SW 1271 (cell line): ENCODE data around the gene LDLRAD3.
"Not testable (repeated sequence)": the region's sequence is repeated elsewhere in the genome, so short reads cannot be mapped to it uniquely, and the experiment has no call there.

Experiments used
- DNase-seq, 2 experiments: peaks; one replicate each; lab custom pipeline; 2025; lab: John Stamatoyannopoulos, UW

The LDLRAD3 gene

DNA sequence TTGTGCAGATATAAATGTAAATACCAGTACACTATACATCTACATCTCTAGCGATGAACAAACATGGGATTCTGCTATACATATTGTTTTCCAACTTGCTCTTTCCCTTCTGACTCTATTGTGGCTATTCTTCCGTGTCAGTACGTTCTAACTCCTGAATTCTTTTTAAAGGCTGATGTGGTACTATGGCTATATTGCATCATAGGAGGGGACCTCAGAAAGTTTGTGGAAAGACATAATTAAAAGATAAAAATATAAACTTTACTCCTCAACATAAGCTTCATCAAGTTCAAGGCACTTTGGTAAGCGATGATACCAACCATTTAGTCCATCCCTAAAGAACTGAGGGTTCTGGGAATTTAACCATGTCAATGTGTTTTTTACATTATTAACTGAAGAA lies 72.8 kb downstream of the LDLRAD3 start:
- DNase-seq, result no peak

DNA sequence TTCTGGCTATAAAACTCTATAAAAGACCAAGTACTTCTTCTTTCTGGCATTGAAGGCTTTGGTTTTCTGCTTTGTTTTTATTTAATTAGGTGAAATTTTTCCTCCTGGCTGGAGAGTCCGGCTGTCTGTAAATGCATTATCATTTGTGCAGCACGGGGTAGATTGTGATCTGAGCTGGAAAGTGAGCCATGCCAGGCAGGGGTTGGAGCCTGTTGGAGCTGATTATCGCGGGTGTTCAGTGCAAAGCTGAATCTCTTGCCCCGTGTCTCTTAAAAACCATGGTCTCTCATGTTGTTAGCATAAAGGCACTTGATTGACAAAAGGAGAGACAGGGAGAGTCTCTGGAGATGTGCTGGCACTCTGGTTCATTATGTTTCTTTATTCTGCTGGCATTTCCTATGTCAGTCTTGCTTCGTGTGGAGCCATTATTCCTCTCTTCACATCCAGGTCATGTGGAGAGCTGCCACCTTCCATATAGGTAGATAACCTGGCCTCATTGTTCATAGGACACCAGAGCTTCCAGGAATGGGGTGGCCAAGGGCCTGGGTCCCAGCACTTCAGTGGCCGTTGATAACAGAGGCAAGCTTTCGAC lies 75.2 kb downstream of the LDLRAD3 start:
- no peak for DNase-seq

DNA sequence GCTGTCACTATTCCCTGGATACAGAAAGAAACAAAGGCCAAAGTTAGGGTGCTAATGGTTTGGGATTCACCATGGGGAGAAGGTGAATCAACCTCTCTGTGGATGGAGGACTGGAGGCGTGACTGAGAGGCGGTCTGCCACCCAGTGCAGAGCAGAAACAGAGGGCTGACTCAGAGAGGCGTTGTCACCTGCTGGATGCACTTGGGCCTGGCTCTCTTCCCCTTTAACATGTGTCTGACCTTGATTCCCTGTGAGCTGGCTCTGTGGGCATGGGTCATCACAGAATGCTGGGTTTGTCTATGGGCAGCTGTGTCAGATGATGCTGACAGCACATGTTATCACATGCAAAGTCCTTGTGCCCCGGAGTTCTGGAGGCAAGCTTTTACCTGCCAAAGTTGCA lies 75.9 kb downstream of the LDLRAD3 start:
- no peak for DNase-seq

DNA sequence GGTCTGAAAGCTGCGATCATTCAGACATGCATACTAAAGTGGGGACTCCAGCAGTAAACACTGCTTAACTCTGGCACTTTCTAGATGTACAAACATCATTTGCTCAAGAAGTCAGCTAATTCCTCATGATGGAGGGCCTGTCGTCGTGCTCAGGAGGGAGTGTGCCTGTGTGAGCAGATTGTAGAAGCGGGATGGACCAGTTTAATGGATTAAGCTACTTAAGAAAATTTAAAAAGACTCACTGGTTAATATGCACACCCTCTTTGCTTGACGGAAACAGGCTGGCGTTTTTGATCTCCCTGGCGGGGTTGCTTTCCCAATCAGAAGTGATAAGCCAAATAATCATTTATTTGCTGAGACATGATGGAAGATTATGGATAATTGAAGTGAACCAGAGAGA lies 79.0 kb downstream of the LDLRAD3 start:
- DNase-seq, result no peak

DNA sequence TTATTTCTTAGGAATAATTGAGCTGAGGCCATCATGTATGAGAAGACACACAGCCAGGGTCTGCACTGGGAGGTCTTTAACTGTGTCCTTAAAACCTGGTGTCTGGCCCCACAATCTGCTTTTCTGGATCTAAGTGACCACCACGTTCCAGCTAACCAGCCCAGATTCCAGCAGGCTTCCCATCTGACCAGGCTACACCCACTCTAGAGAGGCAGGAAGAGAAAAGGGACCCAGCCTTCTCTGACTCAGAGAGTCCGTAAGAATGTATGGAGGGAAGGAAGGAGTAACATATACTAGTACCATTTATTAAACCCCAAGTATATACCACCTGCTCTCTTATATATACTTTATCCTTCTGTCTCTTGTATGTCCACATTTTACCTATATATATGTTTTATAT lies 80.1 kb downstream of the LDLRAD3 start:
- DNase-seq, result no peak

DNA sequence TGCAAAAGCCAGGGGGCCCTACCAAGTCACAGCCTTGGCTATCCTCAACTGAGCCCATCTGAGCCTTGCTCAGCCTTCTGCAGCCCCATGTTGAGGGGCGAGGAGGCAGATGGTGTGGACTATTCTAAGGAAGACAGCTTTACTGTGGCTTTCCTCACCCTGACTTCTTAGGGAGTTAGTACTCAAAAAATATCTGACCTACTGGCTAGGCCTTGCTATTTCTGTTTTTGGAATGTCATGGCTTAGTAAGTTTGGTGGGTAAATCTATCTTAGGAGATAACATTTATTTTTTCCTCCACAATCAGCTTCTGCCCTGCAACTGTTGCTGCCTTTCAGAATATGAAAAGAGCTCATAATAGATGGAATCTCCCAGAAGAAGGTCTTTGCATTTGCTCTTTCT lies 80.9 kb downstream of the LDLRAD3 start:
- DNase-seq, result no peak

DNA sequence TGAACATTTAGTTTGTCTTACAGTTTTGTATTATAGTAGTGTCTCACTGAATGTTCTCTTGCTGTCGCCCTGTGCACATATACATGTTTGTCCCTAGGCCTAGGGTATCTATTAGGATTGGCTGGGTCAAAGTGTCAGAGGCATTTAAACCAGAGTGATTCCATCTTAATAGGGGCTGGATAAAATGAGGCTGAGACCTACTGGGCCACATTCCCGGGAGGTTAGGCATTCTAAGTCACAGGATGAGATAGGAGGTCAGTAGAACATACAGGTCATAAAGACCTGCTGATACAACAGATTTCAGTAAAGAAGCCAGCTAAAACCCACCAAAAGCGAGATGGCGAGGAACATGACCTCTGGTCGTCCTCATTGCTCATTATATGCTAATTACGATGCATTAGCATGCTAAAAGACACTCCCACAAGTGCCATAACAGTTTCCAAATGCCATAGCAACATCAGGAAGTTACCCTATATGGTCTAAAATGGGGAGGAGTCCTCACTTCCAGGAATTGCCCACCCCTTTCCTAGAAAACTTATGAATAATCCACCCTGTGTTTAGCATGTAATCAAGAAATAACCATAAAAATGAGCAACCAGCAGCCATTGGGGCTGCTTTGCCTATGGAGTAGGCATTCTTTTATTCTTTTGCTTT lies 82.6 kb downstream of the LDLRAD3 start:
- DNase-seq, result no peak

DNA sequence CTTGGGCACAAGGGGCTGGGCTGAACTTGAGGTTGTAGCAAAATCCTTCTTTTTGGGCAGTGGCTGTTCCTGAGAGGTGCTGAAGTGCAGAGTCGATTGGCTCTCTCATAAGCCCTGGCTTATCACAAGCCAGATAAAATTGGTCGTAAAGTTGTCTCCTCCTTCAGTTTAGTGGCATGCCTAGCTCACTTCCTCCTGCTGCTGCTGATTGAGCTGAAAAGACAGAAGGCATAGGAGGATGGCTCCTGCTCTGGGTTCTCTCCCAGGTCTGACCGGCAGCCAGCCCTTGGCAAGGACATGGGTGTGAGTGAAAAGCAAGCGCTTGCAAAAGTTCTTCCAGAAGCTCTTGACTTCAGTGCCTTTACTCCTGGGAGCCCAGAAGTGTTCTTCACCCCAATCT lies 83.9 kb downstream of the LDLRAD3 start:
- DNase-seq, result no peak

DNA sequence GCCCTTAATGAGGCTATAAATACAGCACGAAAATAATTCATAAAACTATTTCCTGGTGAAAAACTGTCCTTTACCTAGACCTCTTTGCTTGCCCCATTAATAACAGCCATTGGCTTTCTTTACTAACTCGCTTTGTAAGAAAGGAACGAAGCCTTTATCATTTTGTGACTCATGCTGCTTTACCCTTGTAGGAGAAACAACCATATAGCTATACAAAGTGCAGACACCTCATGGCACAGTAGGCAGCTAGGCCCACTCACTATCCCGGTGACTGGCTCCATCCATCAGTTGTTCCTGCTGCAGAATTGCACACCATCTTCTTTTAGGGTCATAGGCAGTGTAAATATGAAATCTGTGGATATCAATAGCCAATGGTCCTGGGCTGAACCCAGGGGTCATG lies 85.8 kb downstream of the LDLRAD3 start:
- DNase-seq, result no peak

DNA sequence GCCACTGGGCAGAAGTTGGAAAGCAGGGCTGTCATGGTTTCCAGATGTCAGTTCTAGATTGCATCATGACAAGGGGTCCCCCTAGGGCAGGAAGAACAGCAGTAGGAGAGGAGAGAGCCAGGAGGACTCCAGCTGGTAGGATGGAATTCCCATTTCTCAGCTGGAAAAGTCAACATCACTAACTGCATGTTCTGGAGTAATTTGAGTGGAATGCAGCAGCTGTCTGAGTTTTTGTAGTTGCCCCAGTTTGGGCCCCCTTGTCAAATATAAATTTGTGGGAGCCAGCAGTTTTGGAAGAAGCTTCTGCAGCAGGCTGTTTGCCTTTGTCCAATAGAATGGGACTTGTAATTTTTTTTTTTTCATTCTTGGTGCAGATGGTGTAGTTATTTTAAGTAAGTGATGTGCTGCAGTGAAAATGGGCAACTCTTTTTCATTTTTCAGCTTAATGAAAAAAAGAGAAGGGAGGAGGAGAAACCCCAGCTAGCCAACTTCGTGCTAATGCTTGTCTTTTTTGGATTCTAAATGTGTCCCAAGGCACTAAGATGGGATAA lies 86.9 kb downstream of the LDLRAD3 start:
- no peak for DNase-seq

DNA sequence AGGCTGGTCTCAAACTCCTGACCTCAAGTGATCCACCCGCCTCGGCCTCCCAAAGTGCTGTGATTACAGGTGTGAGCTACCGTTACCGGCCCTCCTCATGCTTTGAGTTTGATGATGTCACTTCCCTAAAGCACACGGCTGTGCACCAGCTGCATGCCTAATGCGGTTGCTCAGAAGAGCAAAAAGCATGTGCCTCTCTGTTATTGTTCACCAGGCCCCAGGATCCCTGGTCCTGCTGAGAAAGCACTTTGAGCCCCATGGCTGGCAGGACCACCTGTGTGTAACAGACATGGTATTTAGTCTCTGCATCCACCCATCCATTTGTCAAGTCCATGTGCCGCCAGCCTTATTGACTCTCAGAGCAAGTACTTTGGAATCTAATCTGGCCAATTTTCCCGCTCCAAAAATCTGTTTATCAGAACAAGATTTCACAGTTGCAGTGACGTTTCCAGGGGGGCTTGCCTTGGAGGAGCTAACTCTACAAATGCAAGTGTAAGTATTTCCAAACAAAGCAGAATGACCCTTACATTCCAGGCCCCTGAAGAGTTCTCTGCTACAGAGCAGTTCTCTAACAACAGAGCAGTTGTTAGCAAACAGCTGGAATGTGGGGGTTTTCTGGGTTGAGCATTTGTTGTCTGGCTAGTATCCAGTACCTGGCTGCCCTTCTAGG lies 89.4 kb downstream of the LDLRAD3 start:
- DNase-seq, result no peak

DNA sequence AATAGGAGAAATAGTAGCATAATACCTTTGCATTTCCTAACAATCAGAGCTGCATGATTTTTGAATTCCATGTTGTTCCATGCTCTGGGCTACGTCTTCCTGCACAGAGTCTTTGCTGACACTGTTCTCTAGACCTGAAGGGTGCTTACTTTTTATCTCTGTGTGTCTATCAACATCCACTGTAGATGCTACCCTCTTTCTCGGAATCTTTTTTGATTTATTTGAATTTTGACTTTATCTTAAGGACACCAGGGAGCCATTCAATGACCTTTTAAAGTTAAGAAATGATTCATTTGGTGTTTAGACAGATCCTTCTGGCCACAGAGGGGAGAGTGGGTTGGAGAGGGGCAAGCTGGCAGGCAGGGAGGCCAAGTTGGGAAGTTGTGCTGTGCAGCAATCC lies 90.1 kb downstream of the LDLRAD3 start:
- no peak for DNase-seq

DNA sequence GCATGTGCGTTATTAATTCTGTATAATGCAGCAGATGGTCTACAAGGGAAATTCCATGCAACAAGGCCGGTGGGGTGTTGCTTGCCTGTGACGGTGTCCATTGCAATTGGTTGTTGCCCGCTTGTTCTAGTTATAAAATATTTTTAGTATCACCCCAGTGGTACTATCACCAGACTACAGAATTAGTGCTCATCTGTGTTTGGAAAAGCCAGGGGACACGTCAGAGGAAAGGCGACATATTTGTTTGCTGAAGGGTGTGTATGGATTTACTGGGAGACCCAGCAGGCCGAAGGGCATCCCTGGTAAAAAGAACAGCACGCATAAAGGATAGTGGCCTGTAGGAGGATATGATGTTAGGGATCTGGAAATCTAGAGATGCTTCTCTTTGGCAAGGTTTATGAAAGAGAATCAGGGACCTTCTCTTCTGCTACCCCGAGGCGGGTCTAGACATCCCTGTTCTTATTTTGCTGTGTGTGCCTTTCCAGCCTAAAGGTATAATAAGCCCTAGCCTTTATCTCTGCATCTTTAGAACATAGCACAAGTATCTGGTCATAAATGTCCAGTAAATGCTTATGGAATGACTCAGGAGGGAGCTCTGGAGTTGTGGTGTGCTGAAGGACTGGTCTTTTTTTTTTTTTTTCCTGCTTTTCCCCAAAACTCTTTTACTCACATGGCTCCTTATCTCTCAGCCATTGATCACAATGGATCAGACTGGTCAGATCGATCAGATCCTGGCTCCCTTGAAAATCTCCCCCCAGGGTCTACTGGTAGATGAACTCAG lies 90.9 kb downstream of the LDLRAD3 start:
- peak; percentile 23 to 60 for DNase-seq

DNA sequence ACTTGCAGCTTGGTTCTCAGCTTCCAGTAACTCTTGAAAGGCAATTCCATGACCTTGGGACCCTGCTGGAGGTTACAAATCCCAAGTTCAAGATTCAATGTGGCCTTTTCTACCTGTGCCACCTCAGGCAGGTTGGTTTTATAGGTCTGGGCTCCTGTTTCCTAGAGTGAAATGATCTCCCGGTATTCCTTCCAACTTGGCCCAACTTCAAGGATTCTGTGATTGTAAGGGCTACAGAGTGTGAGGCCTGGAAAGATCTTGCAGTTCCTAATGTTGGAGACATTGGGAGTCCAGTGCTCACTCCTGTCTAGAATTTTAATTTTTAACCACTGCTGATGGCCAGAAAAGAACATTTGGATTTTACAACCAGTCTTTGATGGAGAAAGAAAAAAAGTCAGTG lies 91.6 kb downstream of the LDLRAD3 start:
- DNase-seq, result no peak

DNA sequence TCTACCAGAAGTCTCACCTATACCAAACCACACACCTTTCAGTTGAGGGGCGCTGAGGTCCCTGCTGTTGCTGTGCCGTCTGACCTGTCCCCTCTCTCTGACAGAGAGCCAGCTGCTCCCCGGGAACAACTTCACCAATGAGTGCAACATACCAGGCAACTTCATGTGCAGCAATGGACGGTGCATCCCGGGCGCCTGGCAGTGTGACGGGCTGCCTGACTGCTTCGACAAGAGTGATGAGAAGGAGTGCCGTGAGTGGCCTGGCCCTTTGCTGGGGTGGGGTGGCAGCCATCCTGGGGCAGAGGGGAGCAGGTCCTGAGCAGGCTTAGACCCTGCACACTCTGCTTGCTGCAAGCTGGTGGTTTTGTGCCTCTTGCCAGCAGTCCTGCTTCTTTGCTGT lies 92.1 kb downstream of the LDLRAD3 start:
- no peak for DNase-seq

DNA sequence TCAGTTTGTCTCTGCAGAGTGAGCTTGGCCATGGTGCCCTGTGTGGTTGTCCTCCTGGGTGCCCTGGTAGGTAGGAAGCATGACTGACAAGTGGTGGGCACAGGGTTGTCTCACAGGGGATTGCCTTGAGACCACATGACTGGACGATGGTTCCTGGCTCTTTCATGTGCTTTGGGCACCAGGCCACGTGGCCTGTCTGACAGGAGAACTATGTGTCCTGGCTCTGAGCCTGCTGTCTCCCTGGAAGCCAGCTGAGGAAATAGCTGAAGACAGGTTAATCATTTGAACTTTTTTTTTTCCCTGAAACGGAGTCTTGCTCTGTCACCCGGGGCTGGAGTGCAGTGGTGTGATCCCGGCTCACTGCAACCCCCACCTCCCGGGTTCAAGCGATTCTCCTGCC lies 93.2 kb downstream of the LDLRAD3 start:
- no peak for DNase-seq

DNA sequence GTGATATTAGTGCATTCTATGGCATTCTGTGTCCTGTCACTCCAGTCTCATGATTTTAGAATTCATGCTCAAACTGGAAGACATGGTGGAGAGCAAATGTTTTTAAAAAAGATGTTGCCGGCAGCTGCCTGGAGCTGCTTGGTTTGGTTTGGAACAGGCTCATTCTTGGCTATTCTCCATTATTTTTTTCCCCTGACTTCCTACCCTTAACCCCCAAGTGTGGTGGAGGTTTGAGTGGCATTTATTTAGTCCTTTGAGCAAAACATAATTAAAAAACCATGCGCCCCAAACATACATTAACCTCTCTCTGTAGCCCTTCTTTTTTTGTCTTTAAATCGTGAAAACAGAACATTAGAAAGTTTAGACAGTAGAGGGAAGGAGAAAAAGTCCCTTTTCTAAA lies 94.7 kb downstream of the LDLRAD3 start:
- no peak for DNase-seq

DNA sequence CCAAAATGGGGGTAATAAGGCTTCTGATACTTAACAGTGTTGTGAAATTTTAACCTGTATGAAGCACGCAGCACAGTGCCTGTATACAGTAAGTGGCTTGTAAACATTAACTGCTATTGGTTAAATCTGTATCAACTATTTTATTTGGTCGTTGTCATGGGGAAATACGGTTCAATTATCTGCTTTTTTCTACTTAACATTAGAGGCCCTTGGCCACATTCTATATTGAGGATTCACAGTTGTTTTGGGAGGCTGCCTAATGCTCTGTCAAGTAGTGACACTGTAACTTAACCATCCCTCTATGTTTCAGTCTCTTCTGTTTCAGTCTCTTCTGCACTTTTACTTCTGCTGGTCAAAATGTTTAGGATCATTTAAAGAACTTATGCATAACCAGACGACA lies 95.6 kb downstream of the LDLRAD3 start:
- DNase-seq, result no peak

DNA sequence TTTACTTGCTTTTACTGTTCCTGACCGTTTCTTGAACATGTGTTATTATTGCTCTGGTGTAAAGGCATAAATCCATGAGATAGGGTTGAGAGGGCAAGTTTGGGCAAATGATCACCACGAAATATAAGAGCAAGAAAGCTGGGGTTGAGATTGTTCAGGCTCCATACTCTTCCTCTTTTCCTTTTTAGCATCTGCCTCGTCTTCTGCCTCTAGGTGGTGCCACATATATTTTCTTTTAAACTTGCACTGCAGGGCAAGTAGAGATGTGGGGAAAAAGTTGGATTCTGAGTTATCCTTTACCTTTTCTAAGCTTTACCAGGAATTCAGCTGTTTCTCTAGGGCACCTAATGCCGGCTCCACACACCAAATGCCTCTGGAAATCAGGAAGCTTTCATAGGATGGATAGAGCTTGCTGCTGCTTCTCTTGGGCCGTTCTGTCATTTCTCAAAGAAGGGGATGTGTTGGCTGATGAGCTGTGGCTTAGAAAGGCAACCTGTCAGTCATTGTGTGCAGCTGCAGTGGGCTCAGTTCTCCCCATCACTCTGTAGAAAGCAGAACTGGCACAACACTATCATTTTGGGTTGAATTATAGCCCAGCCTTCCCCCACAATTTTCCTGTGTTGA lies 98.2 kb downstream of the LDLRAD3 start:
- DNase-seq, result no peak

DNA sequence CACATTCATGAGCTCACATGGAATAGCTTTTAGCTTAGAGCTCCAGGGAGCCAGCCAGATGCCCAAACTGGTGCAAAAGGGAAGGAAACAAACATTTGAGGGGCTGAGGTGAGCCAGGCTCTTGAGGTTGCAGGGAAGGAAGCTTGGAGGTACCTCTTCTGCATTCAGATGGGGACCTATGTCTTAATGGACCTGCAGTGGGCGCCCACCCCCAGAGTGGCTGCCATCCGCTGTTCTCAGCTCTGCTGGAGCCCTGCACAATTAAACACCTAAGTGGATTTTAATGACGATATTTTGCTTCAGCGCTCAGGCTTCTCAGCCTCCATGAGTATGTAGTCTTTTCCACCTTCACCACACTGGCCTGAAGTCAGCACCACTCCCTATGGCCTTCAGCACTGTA lies 100.8 kb downstream of the LDLRAD3 start:
- no peak for DNase-seq

DNA sequence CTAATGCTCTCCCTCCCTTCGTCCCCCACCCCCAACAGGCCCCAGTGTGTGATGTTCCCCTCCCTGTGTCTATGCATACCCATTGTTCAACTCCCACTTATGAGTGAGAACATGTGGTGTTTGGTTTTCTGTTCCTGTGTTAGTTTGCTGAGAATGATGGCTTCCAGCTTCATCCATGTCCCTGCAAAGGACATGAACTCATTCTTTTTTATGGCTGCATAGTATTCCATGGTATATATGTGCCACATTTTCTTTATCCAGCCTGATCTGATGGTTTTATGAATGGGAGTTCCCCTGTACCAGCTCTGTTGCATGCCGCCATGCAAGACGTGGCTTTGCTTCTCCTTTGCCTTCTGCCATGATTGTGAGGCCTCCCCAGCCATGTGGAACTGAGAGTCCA lies 102.1 kb downstream of the LDLRAD3 start:
- DNase-seq, result not testable (repeated sequence)

DNA sequence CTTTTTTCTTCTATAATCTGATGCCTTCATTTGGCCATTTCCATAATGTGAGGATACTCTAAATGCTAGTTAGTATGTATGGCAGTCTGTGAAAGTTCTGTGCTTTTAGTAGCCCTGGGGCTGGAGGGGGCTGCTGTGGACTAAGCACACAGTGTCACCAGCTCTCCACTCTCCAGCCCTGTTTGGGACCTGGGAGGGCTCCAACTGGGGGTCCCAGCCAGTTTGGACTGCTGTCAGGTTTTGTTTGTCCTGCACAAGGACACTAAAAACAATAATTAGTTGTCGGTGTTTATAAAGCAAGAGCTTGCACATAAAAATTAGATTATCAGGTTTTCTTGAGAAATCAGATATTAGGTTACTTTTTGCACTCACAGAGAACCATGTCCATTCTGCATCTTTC lies 103.1 kb downstream of the LDLRAD3 start:
- DNase-seq, result no peak
